Adrenal gland (tissue), 12 donors: Measurements from ENCODE around the gene GNG8. TPM values are rescaled to one million over a fixed set of nuclear protein-coding genes. Genes with fewer than 3 reads are reported as not detected.

ENCODE experiments used
- DNase-seq, 7 donors: peaks; one replicate each; pipeline ENCODE4 v3.0.0-alpha.2; 2019 to 2020
- H3K27ac ChIP-seq, 5 donors: fragments of 200-600 bp; sonication (generic) in 4 of 5; 1 replicate in 3 of 5; 2 replicates in 2 of 5; pipeline versions ENCODE4 v1.5.1 to v1.8.0; 2016 to 2020; ENCODE audit warnings: mild to moderate bottlenecking in 1 of 5
- H3K27me3 ChIP-seq: fragments of 200-600 bp; 2 replicates; pipeline ENCODE4 v1.8.0; 2021
- H3K36me3 ChIP-seq, 2 donors: fragments of 200-600 bp; replicated peaks in 1 of 2; 1 replicate in 1 of 2; 2 replicates in 1 of 2; pipeline versions ENCODE4 v1.5.1 to v1.8.0; 2018 to 2022
- H3K4me1 ChIP-seq, 2 donors: fragments of 200-600 bp; replicated peaks in 1 of 2; 1 replicate in 1 of 2; 2 replicates in 1 of 2; pipeline versions ENCODE4 v1.5.1 to v1.8.0; 2018 to 2021
- H3K4me3 ChIP-seq, 4 donors: fragments of 200-600 bp; sonication (generic) in 3 of 4; one replicate each; pipeline ENCODE4 v1.5.1; 2016 to 2018
- H3K9me3 ChIP-seq, 3 donors: fragments of 200-600 bp; sonication (generic) in 1 of 3; replicated peaks in 1 of 3; 1 replicate in 2 of 3; 2 replicates in 1 of 3; pipeline versions ENCODE4 v1.5.1 to v1.8.0; 2016 to 2021
- CTCF ChIP-seq, 6 experiments: fragments of 450-650 bp in 4 of 6; fragments of 200-600 bp in 2 of 6; sonication (generic) in 1 of 6; IDR thresholded peaks; 1 replicate in 5 of 6; 2 replicates in 1 of 6; pipeline versions ENCODE4 v1.5.1 to v1.8.0; 2016 to 2021; ENCODE audit warnings: antibody characterized with exemption in 6 of 6, mild to moderate bottlenecking in 2 of 6, moderate library complexity in 1 of 6
- POLR2A ChIP-seq, 2 donors: fragments of 450-650 bp; IDR thresholded peaks; one replicate each; pipeline ENCODE4 v1.6.1; 2017; ENCODE audit warnings: antibody characterized with exemption in 2 of 2, mild to moderate bottlenecking in 2 of 2, moderate library complexity in 1 of 2
- WGBS, 4 donors: extraction: QIAGEN DNeasy Blood & Tissue Kit in 2 of 4; methylation state at CpG; one replicate each; pipeline versions ENCODE4 v1.1.5 to v1.1.7; 2013 to 2017; 5-methylcytosine and 5-hydroxymethylcytosine counted together
- intact Hi-C, 2 donors: fragments of 100-400 bp; cut with DNase I; formaldehyde crosslinking; loops; one replicate each; pipeline versions ENCODE4 v1.14.1 to v1.15.0; 2022 to 2023
- polyA plus RNA-seq, 3 donors: library from polyadenylated mRNA; stranded (reverse); fragments of 200-250 nt in 2 of 3; fragments of 350-450 nt in 1 of 3; fragmentation: Illumina TruSeq in 1 of 3; extraction: RNeasy Lipid Tissue Mini Kit (QIAGEN cat#74804) in 1 of 3; gene quantifications; one replicate each; pipeline ENCODE4 v1.2.3, GENCODE V29; 2013 to 2014
- total RNA-seq, 9 donors: library from RNA; depleted of rRNA in 4 of 9; stranded (reverse); fragments of >200 nt in 4 of 9; fragments of 120-200 nt in 1 of 9; fragmentation: NEBNext Ultra II Directional in 1 of 9; extraction: Animal tissue kit (Norgen Biotek cat#: 25700) in 1 of 9; gene quantifications; one replicate each; pipeline versions ENCODE4 v1.1.0 to v1.2.4, GENCODE V29; 2013 to 2023
- donor health status: healthy with polysubstance abuse.
- donor health status: Bipolar disorder and iron deficiency.
- donor health status: DM: yes; HTN: yes; CAD: no.
- donor health status: DM: no; HTN: no; CAD: no.
- donor health status: DM: no; HTN: no; CAD: no.
- donor health status: DM: yes; HTN: yes; CAD: no.

Gene GNG8
- total and polyA plus RNA-seq, 12 donors: 3.9 TPM; not detected in 11

- peaks cover 0 to 11% of the 10 kb centered on the region in 2 donors for H3K4me1 ChIP-seq
- WGBS, 4 donors: 85 to 91% (median 87%) methylated on average over 22 of the region's 22 CpGs
- peaks cover 0 to 17% of the 10 kb centered on the region in 2 donors for H3K36me3 ChIP-seq
- no peak for TF ChIP-seq POLR2A (IDR thresholded peaks at IDR 0.05)
- no peak for TF ChIP-seq CTCF (IDR thresholded peaks at IDR 0.05)
- H3K9me3 ChIP-seq: no peaks in the 10 kb centered on the region
- no peak overlapping the region for H3K27ac ChIP-seq
- intact Hi-C loops: loop anchor here (5.0 kb wide), 1 partner anchor 49 kb away; the partner anchor contains the start of gene DACT3 (in 2 of the 2)
- H3K27me3 ChIP-seq: no peaks in the 10 kb centered on the region
- DNase-seq: no peak
- H3K4me3 ChIP-seq: no peak overlapping the region
Observed at GRCh38 chr19:46613525-46613924, 22.5 kb downstream of the GNG8 start.

DNA sequence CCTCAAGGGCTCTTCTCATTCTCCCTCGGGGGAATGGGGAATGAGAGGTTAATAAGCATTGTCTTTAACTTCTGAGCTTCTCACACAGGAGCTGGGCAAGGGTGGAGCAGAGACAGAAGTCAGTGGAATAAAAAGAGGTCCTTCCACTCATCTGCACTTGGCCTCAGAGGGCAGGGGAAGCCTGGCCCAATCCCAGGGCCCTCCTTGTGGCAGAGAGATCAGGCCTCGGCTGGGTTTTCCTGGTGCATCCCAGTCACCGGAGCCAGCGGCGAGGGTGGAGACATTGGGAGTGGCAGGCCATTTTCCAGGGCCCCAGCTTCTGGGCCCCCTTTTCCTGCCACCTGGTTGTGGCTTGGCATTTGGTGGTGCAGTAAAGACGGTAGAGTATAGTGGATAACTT is 24.2 kb downstream of the GNG8 start:
- Histone ChIP-seq H3K9me3 (no peaks in the 10 kb centered on the region), H3K4me3 (no peak overlapping the region), H3K36me3 (peaks cover 0 to 34% of the 10 kb centered on the region in 2 donors), H3K4me1 (peaks cover 0 to 4% of the 10 kb centered on the region in 2 donors), H3K27ac (no peak overlapping the region), H3K27me3 (no peaks in the 10 kb centered on the region)
- no peak for TF ChIP-seq POLR2A (IDR thresholded peaks at IDR 0.05)
- no peak for TF ChIP-seq CTCF (IDR thresholded peaks at IDR 0.05)
- DNase-seq: no peak
- intact Hi-C loops: loop anchor here (5.0 kb wide), 1 partner anchor 51 kb away; the partner anchor contains the start of gene DACT3 (in 2 of the 2)
- 67 to 76% (median 74%) methylated on average over 3 to 6 of the region's 6 CpGs for WGBS, 4 donors

GRCh38 chr19:46610851-46611770 is 24.9 kb downstream of the GNG8 start:
- peak in 3 of 7 donors; percentile 16 to 52 (median 24) for DNase-seq
- Histone ChIP-seq H3K4me3 (no peak overlapping the region), H3K4me1 (peaks cover 0 to 7% of the 10 kb centered on the region in 2 donors), H3K27me3 (no peaks in the 10 kb centered on the region), H3K27ac (no peak overlapping the region), H3K9me3 (no peaks in the 10 kb centered on the region), H3K36me3 (peaks cover 0 to 41% of the 10 kb centered on the region in 2 donors)
- 67 to 72% (median 71%) methylated on average over 16 to 17 of the region's 17 CpGs for WGBS, 4 donors
- TF ChIP-seq POLR2A (IDR thresholded peaks at IDR 0.05) (no peak), CTCF (IDR thresholded peaks at IDR 0.05) (no peak)
- intact Hi-C loops: loop anchor here (5.0 kb wide), 1 partner anchor 51 kb away; the partner anchor contains the start of gene DACT3 (in 2 of the 2)

GRCh38 chr19:46610413-46610775 is 25.6 kb downstream of the GNG8 start:
- WGBS, 4 donors: 55 to 66% (median 59%) methylated on average over 5 of the region's 5 CpGs

More at GRCh38 chr19:46610413-46610775, 25.6 kb downstream of the GNG8 start:
- DNase-seq: peak in 3 of 7 donors; percentile 12 to 35 (median 15)
- H3K36me3 ChIP-seq: peaks cover 0 to 48% of the 10 kb centered on the region in 2 donors
- no peak overlapping the region for H3K4me3 ChIP-seq
- no peak overlapping the region for H3K27ac ChIP-seq
- intact Hi-C loops: loop anchor here (5.0 kb wide), 1 partner anchor 52 kb away; the partner anchor contains the start of gene DACT3 (in 2 of the 2)
- H3K9me3 ChIP-seq: no peaks in the 10 kb centered on the region
- peaks cover 0 to 13% of the 10 kb centered on the region in 2 donors for H3K4me1 ChIP-seq
- TF ChIP-seq CTCF (IDR thresholded peaks at IDR 0.05): no peak
- TF ChIP-seq POLR2A (IDR thresholded peaks at IDR 0.05): no peak
- H3K27me3 ChIP-seq: no peaks in the 10 kb centered on the region
